ENCODE results near the gene ERICH6B. TPM values are rescaled to one million over a fixed set of nuclear protein-coding genes. Genes with fewer than 3 reads are reported as not detected.

ERICH6B gene
- total and polyA plus RNA-seq, 10 of the 15 experiments (the other 5 are each of a cell fraction or from before 2014, with no cell fraction given): 0.27 to 0.75 (median 0.33) TPM; not detected in 7

GRCh38 chr13:45544520-45544919, 71.0 kb downstream of the ERICH6B start:
- CTCF ChIA-PET: interaction anchor here (1.3 to 1.6 kb wide), 2 partner anchors 9 to 779 kb away, joined by 4 read pairs; no protein-coding TSS in a partner anchor
- in situ Hi-C loops (cut with MboI): loop anchor here (10.0 kb wide), 1 partner anchor 180 kb away; no protein-coding TSS in a partner anchor
- no TSS peak for BruUV-seq (replicated peaks)

More at GRCh38 chr13:45544520-45544919, 71.0 kb downstream of the ERICH6B start:
- ChIA-PET SMC1A (ENCODE audit: uncharacterized antibody, unreplicated experiment) (interaction anchor here (1.1 kb wide), 1 partner anchor 85 kb away, joined by 3 read pairs; no protein-coding TSS in a partner anchor), POLR2A (no interaction called here), RAD21 (ENCODE audit: unreplicated experiment) (no interaction called here)
- Histone ChIP-seq H3K4me3 (no peak overlapping the region), H3K27me3 (replicated peaks in 1 of 2; ENCODE audit: control insufficient read depth in 2 of 2, insufficient read depth in 2 of 2, low read length in 1 of 2) (no peaks in the 10 kb centered on the region), H3K4me2 (ENCODE audit: control insufficient read depth, insufficient read depth) (no peak overlapping the region), H3K36me3 (ENCODE audit: control insufficient read depth in 2 of 2, insufficient read depth in 2 of 2, low read length in 1 of 2) (no peaks in the 10 kb centered on the region), H4K20me1 (ENCODE audit: control insufficient read depth, insufficient read depth) (no peaks in the 10 kb centered on the region), H2AFZ (ENCODE audit: control insufficient read depth, low read depth, low read length) (no peak overlapping the region), H3K4me1 (ENCODE audit: control insufficient read depth, insufficient read depth, low read length) (no peaks in the 10 kb centered on the region), H3K9me3 (replicated peaks; ENCODE audit: control insufficient read depth, insufficient read depth, low read length) (no peaks in the 10 kb centered on the region), H3K9ac (ENCODE audit: control insufficient read depth, insufficient read depth, low read length) (no peak overlapping the region), H3K27ac (ENCODE audit: control insufficient read depth, insufficient read depth) (no peak overlapping the region), H3K79me2 (ENCODE audit: control insufficient read depth, insufficient read depth, low read length) (no peaks in the 10 kb centered on the region)
- intact Hi-C loops (cut with micrococcal nuclease; ENCODE audit: unreplicated experiment): no loop called here
- WGBS (ENCODE audit: insufficient coverage, insufficient replicate concordance, low lambda C conversion rate, missing lambda C conversion rate): 3% methylated on average over 2 of the region's 2 CpGs
- ATAC-seq (0 out of 3 replicates have a peak, but pooled peaks have one; percentile 37), FAIRE-seq (no peak), DNase-seq (ENCODE audit: low read depth, low spot score) (no peak)
- TF ChIP-seq, protein P1, sequence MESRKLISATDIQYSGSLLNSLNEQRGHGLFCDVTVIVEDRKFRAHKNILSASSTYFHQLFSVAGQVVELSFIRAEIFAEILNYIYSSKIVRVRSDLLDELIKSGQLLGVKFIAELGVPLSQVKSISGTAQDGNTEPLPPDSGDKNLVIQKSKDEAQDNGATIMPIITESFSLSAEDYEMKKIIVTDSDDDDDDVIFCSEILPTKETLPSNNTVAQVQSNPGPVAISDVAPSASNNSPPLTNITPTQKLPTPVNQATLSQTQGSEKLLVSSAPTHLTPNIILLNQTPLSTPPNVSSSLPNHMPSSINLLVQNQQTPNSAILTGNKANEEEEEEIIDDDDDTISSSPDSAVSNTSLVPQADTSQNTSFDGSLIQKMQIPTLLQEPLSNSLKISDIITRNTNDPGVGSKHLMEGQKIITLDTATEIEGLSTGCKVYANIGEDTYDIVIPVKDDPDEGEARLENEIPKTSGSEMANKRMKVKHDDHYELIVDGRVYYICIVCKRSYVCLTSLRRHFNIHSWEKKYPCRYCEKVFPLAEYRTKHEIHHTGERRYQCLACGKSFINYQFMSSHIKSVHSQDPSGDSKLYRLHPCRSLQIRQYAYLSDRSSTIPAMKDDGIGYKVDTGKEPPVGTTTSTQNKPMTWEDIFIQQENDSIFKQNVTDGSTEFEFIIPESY (IDR thresholded peaks at IDR 0.05): no peak
- no peak for TF ChIP-seq IKZF2 (IDR thresholded peaks at IDR 0.05)
- TF ChIP-seq ESRRA (IDR thresholded peaks at IDR 0.05; ENCODE audit: low read length): no peak
- TF ChIP-seq E2F4 (IDR thresholded peaks at IDR 0.05; ENCODE audit: low read depth, low read length): no peak
- no peak for TF ChIP-seq HDGF (IDR thresholded peaks at IDR 0.05)
- no peak for TF ChIP-seq HCFC1 (IDR thresholded peaks at IDR 0.05; ENCODE audit: low read length)
- TF ChIP-seq ASH2L (IDR thresholded peaks at IDR 0.05; ENCODE audit: borderline replicate concordance, low read depth): no peak
